ENCODE results near the gene RNASE12.
"Not testable (repeated sequence)": the region's sequence is repeated elsewhere in the genome, so short reads cannot be mapped to it uniquely, and the experiment has no call there.

RNASE12 gene

DNA sequence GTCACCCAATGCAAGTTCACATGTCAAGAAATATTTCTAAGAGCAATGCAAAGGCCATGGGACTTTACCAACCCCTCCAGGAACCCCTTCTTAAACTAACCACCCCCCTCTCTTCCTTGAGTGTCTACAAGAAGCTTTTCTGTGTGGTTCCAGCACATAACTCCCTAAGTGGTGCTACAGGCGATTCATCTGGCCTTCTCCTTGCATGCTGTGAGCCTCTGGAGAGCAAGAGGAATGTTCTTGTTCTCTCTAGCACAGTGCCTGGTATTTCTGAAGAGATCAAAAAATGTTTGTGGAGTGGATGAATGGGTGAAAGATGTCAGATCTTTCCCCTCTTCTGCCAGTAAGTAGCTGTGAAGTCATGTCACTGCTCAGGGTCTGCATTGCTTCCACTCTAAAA is 5.9 kb upstream of the RNASE12 start:
- TF ChIP-seq, protein P1, sequence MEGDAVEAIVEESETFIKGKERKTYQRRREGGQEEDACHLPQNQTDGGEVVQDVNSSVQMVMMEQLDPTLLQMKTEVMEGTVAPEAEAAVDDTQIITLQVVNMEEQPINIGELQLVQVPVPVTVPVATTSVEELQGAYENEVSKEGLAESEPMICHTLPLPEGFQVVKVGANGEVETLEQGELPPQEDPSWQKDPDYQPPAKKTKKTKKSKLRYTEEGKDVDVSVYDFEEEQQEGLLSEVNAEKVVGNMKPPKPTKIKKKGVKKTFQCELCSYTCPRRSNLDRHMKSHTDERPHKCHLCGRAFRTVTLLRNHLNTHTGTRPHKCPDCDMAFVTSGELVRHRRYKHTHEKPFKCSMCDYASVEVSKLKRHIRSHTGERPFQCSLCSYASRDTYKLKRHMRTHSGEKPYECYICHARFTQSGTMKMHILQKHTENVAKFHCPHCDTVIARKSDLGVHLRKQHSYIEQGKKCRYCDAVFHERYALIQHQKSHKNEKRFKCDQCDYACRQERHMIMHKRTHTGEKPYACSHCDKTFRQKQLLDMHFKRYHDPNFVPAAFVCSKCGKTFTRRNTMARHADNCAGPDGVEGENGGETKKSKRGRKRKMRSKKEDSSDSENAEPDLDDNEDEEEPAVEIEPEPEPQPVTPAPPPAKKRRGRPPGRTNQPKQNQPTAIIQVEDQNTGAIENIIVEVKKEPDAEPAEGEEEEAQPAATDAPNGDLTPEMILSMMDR (IDR thresholded peaks at IDR 0.05; ENCODE audit: low read depth, low read length, missing control alignments) = no peak
- no peak for DNase-seq (ENCODE audit: extremely low read depth, low read depth)

DNA sequence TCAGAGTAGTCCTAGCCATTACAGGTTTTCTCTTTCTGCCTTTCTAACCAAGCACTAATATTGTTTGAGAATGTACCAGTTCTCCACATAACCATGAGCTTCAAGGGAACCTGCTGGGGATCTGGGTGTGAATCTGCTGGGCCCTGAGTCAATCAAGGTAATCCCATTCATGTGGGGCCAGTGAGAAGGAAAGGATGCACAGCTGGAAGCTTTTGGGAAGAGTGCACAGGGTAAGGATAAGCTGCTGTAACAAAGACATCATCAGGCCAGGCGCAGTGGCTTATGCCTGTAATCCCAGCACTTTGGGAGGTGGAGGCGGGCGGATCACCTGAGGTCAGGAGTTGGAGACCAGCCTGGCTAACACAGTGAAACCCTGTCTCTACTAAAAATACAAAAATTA is 4.5 kb upstream of the RNASE12 start:
- not testable (repeated sequence) for DNase-seq (ENCODE audit: extremely low read depth, low read depth)

More for the DNA sequence above, 5.9 kb upstream of the RNASE12 start:
- H3K4me3 ChIP-seq (replicated peaks; ENCODE audit: low read depth, low read length) = no peak overlapping the region

DNA sequence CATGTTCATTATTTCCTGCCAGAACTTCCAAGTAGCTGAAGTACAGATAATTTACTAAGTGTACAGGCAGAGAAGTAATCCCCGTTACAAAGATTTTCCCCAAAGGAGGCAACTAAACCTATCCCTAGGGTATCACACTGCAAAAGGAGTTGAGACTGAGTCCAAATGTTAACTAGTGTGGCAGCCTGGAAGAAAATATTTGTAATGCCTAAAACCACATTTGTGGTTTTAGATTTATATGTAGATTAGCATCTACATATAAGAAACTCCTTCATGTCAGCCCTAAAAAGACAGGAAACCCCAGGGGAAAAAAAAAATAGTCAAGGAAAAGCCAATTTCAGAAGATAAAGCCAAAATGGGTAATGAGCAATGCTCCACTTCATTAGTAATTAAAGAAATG is 1.4 kb upstream of the RNASE12 start:
- no peak for DNase-seq (ENCODE audit: extremely low read depth, low read depth)
- H3K4me3 ChIP-seq (replicated peaks; ENCODE audit: low read depth, low read length) = no peak overlapping the region
- TF ChIP-seq, protein P1 (IDR thresholded peaks at IDR 0.05; ENCODE audit: low read depth, low read length, missing control alignments) = no peak

More for the DNA sequence above, 4.5 kb upstream of the RNASE12 start:
- H3K4me3 ChIP-seq (replicated peaks; ENCODE audit: low read depth, low read length) = not testable (repeated sequence)

DNA sequence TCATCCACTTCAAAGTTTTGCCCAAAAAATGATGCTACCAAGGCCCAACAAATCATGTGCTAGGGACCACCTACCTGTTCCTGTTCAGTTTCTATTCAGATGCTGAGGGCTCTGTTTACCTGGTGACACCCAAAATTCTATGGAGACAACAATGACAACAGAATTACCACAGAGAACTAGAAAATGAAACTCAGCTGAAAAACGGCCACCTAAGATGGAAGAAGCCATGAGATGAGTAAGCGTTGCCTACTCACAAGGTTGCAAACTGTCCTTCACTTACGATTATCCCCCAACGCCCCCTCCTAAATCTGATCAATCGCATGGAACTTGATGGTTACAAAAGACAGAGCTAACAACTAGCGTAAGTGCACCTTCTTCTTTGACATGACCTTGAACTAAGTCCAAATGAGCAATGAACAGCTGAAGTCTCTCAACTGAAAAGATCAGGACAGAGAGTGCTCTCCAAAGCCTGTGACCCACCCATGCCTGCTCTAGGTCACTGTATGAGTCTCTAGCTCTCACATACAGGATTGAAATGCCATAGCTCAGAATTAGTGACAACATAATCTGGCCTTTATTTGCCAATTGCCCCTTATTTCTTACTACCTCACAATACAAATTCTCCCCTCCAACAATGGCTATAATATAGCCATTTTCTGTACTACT is 3.6 kb downstream of the RNASE12 start, which contains the start of gene RNASE11:
TSS of gene RNASE11 (minus strand) at position 513 of the 666 bp plus-strand sequence.
- H3K4me3 ChIP-seq (replicated peaks; ENCODE audit: low read depth, low read length) = no peak within 1 kb of the TSS
- DNase-seq (ENCODE audit: extremely low read depth, low read depth) = no peak
- TF ChIP-seq, protein P1 (IDR thresholded peaks at IDR 0.05; ENCODE audit: low read depth, low read length, missing control alignments) = no peak

DNA sequence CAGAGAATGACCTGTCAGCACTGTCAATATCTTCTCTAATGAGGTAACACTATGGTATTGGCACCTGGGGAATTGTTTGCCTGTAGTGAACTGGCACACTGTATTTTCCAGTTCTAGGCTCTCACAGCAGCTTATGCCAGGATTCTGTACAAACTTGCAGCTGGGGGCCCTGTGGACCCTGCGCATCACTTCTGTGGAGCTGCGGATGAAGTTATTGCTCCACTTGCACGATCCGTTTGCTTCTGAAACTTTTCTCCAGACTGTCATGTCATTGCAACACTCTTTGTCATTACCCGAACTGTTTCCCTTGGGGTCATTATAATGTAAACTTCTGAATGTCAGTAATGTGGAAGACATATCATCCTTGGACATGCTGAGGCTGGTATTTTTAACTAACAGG is 7.3 kb downstream of the RNASE12 start:
- H3K4me3 ChIP-seq (replicated peaks; ENCODE audit: low read depth, low read length) = no peak overlapping the region
- TF ChIP-seq, protein P1 (IDR thresholded peaks at IDR 0.05; ENCODE audit: low read depth, low read length, missing control alignments) = no peak
- no peak for DNase-seq (ENCODE audit: extremely low read depth, low read depth)

DNA sequence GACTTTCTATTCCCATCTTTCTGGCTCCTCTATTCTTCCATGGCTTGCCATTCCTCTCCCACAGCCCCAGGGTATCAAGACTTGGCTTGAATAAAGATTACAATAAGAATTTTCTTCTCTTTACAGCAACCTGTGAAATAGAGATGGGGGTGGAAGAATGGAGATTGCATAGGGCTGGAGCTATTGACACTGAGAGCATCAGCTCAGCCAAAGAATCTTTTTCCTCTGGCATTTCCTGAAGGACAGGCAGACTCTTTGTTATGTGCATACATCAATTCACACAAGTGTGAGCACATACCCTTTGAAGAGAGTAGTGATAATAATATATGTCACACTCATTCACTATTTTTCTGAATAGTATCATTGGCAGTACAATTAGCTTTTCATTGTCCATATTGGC is 8.0 kb downstream of the RNASE12 start:
- no peak overlapping the region for H3K4me3 ChIP-seq (replicated peaks; ENCODE audit: low read depth, low read length)
- TF ChIP-seq, protein P1 (IDR thresholded peaks at IDR 0.05; ENCODE audit: low read depth, low read length, missing control alignments) = no peak
- DNase-seq (ENCODE audit: extremely low read depth, low read depth) = no peak

DNA sequence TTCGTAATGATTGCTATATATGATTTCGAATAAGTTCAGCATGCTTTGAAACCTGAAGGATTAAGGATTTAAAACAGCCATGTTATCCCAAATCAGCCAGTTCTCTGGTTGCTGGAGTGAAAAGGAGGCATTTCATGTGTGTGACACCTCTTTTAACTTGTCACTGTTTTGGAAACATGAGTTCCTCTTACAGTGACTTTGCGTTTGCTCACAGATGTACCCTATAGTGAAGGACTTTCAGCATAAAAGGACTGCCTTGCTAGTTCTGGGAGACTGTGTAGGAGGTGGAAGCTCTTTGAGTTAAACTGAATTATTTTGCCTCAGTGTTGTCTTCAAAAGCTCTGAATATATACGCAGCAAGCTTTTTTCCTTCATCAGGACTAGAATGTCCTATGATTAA is 10.9 kb downstream of the RNASE12 start:
- TF ChIP-seq, protein P1 (IDR thresholded peaks at IDR 0.05; ENCODE audit: low read depth, low read length, missing control alignments) = no peak
- no peak for DNase-seq (ENCODE audit: extremely low read depth, low read depth)
- H3K4me3 ChIP-seq (replicated peaks; ENCODE audit: low read depth, low read length) = no peak overlapping the region
